Measurements from ENCODE around the gene YARS1. TPM values are rescaled to one million over a fixed set of nuclear protein-coding genes. Genes with fewer than 3 reads are reported as not detected.
A peak's percentile ranks its signal among the peaks of the same experiment; 100 is the strongest.

YARS1 gene
- total and polyA plus RNA-seq, 2 of the 13 experiments (the other 11 are each of a cell fraction or from before 2014, with no cell fraction given), result 50.1 to 113 TPM

DNA sequence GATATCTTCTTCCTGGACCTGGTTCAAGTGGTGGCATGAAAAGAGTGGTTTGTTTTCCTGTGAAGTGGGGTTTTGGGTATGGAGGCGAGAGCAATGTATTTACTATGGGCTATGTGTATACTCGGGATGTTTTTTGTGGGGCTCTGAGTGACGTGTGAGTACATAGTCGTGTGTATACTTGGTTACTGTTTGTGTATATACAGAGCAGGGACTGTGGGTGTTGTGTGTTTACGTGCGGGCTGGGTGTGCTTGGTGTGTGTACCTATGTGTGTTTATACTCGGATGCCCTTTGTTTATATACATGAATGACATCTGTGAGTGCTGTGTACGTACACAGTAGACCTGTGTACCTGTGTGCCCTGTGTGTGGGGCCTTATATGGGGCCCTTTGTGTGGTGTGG is 50.0 kb downstream of the YARS1 start:
- POLR2A ChIA-PET, result no interaction called here
- Histone ChIP-seq H3K4me3 (replicated peaks in 1 of 3; ENCODE audit: insufficient read depth in 1 of 3, low read depth in 2 of 3, low read length in 3 of 3) (no peak overlapping the region), H4K20me1 (ENCODE audit: insufficient read depth, low read length) (no peaks in the 10 kb centered on the region), H3K27ac (ENCODE audit: extremely low read length, insufficient read depth, low read length) (no peak overlapping the region), H2AFZ (ENCODE audit: low read length) (no peak overlapping the region), H3K79me2 (ENCODE audit: insufficient read depth, low read length) (peaks cover 4% of the 10 kb centered on the region), H3K9ac (ENCODE audit: insufficient read depth, low read depth, low read length) (no peak overlapping the region), H3K36me3 (replicated peaks in 1 of 2; ENCODE audit: control insufficient read depth in 1 of 2, insufficient read depth in 2 of 2, low read length in 2 of 2) (peaks cover 7 to 16% of the 10 kb centered on the region in 2 experiments; a peak in 3 of 5 replicates), H3K4me2 (ENCODE audit: low read depth, low read length) (no peak overlapping the region), H3K4me1 (ENCODE audit: insufficient read depth, low read length) (peaks cover 21% of the 10 kb centered on the region), H3K9me3 (ENCODE audit: low read length) (no peaks in the 10 kb centered on the region), H3K27me3 (ENCODE audit: control insufficient read depth in 1 of 2, insufficient read depth in 2 of 2, low read length in 2 of 2) (no peaks in the 10 kb centered on the region)
- in situ Hi-C loops (cut with HindIII; ENCODE audit: extremely low pct_ligation_motif_present, low pct_unique_long_range_greater_than_20kb) (loop anchor here (5.0 kb wide), 1 partner anchor 55 kb away; no protein-coding TSS in a partner anchor), intact Hi-C loops (cut with micrococcal nuclease; ENCODE audit: unreplicated experiment) (no loop called here)
- DNase-seq (ENCODE audit: low spot score) (no peak), ATAC-seq (no peak), FAIRE-seq (no peak)
- BruUV-seq (replicated peaks), result no TSS peak
- no peak for TF ChIP-seq FOXP1 (IDR thresholded peaks at IDR 0.05)
- TF ChIP-seq FOXP1 (CRISPR knock-in tag; IDR thresholded peaks at IDR 0.05), result peak; percentile 31; the same call in 1 of the 2 replicates
- no peak for TF ChIP-seq ZNF510 (CRISPR knock-in tag; IDR thresholded peaks at IDR 0.05; ENCODE audit: low read depth)
- WGBS (ENCODE audit: low lambda C conversion rate), result 90% methylated on average over 8 of the region's 8 CpGs
- CTCF ChIA-PET (ENCODE audit: low intra/inter-chr PET ratio, low total read pairs), result no interaction called here

DNA sequence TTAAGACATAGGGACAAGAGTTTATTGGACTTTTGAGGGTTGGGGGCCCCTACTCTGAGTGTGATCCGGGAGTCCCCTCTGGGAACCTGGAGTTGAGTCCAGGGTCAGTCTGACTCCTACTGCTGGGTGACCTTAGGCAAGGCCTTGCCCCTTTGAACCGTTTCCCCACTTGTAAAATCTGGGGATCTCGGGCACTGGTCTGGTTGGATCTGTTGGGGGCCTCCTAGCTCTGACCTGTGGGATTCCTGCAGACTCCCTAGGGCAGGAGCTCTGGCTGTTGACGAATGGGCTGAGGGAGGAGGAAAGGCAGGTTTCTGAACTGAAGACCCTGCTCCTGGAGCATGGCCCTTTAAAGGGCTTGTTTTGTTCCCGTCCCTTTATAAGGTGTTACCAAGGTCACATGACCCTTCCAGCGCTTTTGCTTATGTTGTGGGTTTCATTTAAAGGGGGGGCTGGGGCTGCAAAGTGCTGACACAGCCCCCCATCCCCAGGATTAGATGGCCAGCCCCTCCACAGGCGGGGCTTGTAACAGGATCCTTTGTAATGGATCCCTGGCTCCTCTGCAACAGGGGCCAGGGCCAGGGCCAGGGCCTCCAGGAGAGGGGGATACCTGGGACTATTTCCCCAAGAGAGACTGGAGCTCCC is 50.7 kb downstream of the YARS1 start:
- DNase-seq (ENCODE audit: low spot score), result no peak
- in situ Hi-C loops (cut with HindIII; ENCODE audit: extremely low pct_ligation_motif_present, low pct_unique_long_range_greater_than_20kb), result loop anchor here (5.0 kb wide), 1 partner anchor 54 kb away; no protein-coding TSS in a partner anchor
- TF ChIP-seq ZFP1 (CRISPR knock-in tag; IDR thresholded peaks at IDR 0.05) (no peak), ZSCAN12 (CRISPR knock-in tag; IDR thresholded peaks at IDR 0.05) (no peak), ZNF776 (CRISPR knock-in tag; IDR thresholded peaks at IDR 0.05) (no peak), SNAI1 (CRISPR knock-in tag; IDR thresholded peaks at IDR 0.05; ENCODE audit: borderline replicate concordance) (no peak)
- intact Hi-C loops (cut with micrococcal nuclease; ENCODE audit: unreplicated experiment), result no loop called here
- Histone ChIP-seq H4K20me1 (ENCODE audit: insufficient read depth, low read length) (no peaks in the 10 kb centered on the region), H3K4me3 (replicated peaks in 1 of 3; ENCODE audit: insufficient read depth in 1 of 3, low read depth in 2 of 3, low read length in 3 of 3) (no peak overlapping the region), H3K9ac (ENCODE audit: insufficient read depth, low read depth, low read length) (no peak overlapping the region), H3K79me2 (ENCODE audit: insufficient read depth, low read length) (peaks cover 11% of the 10 kb centered on the region), H3K36me3 (replicated peaks in 1 of 2; ENCODE audit: control insufficient read depth in 1 of 2, insufficient read depth in 2 of 2, low read length in 2 of 2) (peaks cover 7 to 16% of the 10 kb centered on the region in 2 experiments; a peak in 3 of 5 replicates), H3K4me2 (ENCODE audit: low read depth, low read length) (no peak overlapping the region), H3K27me3 (ENCODE audit: control insufficient read depth in 1 of 2, insufficient read depth in 2 of 2, low read length in 2 of 2) (no peaks in the 10 kb centered on the region), H3K27ac (ENCODE audit: extremely low read length, insufficient read depth, low read length) (no peak overlapping the region), H3K4me1 (ENCODE audit: insufficient read depth, low read length) (peaks cover 28% of the 10 kb centered on the region), H2AFZ (ENCODE audit: low read length) (no peak overlapping the region), H3K9me3 (ENCODE audit: low read length) (no peaks in the 10 kb centered on the region)
- ChIA-PET CTCF (ENCODE audit: low intra/inter-chr PET ratio, low total read pairs) (no interaction called here), POLR2A (no interaction called here)
- no peak for ATAC-seq
- no TSS peak for BruUV-seq (replicated peaks)
- WGBS (ENCODE audit: low lambda C conversion rate), result 90% methylated on average over 6 of the region's 7 CpGs
- FAIRE-seq, result no peak

Measured in HepG2 (cell line).